Measurements from ENCODE around the gene SH3GL1.

SH3GL1 gene

GRCh38 chr19:4428326-4428975 is 28.1 kb upstream of the SH3GL1 start:
- in situ Hi-C loops (cut with HindIII; ENCODE audit: low pct_unique_long_range_greater_than_20kb, low sequenced_read_pairs) = no loop called here
- DNase-seq (ENCODE audit: low read depth in 1 of 2, low spot score in 1 of 2) = no peak
- TF ChIP-seq JUND (IDR thresholded peaks at IDR 0.05; ENCODE audit: low read depth) = no peak

- no peak for TF ChIP-seq JUND (IDR thresholded peaks at IDR 0.05; ENCODE audit: low read depth)
- no peak for DNase-seq (ENCODE audit: low read depth in 1 of 2, low spot score in 1 of 2)
- in situ Hi-C loops (cut with HindIII; ENCODE audit: low pct_unique_long_range_greater_than_20kb, low sequenced_read_pairs) = no loop called here
These were observed 25.2 kb upstream of the SH3GL1 start for GRCh38 chr19:4425537-4425936.

- TF ChIP-seq JUND (IDR thresholded peaks at IDR 0.05; ENCODE audit: low read depth) = no peak
- in situ Hi-C loops (cut with HindIII; ENCODE audit: low pct_unique_long_range_greater_than_20kb, low sequenced_read_pairs) = no loop called here
- no peak for DNase-seq (ENCODE audit: low read depth in 1 of 2, low spot score in 1 of 2)
These were observed 23.2 kb upstream of the SH3GL1 start for GRCh38 chr19:4423416-4424126.

GRCh38 chr19:4416268-4416667 is 15.9 kb upstream of the SH3GL1 start:
- no peak for TF ChIP-seq JUND (IDR thresholded peaks at IDR 0.05; ENCODE audit: low read depth)
- in situ Hi-C loops (cut with HindIII; ENCODE audit: low pct_unique_long_range_greater_than_20kb, low sequenced_read_pairs) = no loop called here
- DNase-seq (ENCODE audit: low read depth in 1 of 2, low spot score in 1 of 2) = no peak

GRCh38 chr19:4415352-4415751 is 15.0 kb upstream of the SH3GL1 start:
- DNase-seq (ENCODE audit: low read depth in 1 of 2, low spot score in 1 of 2) = no peak
- in situ Hi-C loops (cut with HindIII; ENCODE audit: low pct_unique_long_range_greater_than_20kb, low sequenced_read_pairs) = no loop called here
- no peak for TF ChIP-seq JUND (IDR thresholded peaks at IDR 0.05; ENCODE audit: low read depth)

- TF ChIP-seq JUND (IDR thresholded peaks at IDR 0.05; ENCODE audit: low read depth) = no peak
- DNase-seq (ENCODE audit: low read depth in 1 of 2, low spot score in 1 of 2) = no peak
- in situ Hi-C loops (cut with HindIII; ENCODE audit: low pct_unique_long_range_greater_than_20kb, low sequenced_read_pairs) = no loop called here
These were observed 14.5 kb upstream of the SH3GL1 start for GRCh38 chr19:4414800-4415321.

GRCh38 chr19:4414144-4414799 is 13.9 kb upstream of the SH3GL1 start:
- in situ Hi-C loops (cut with HindIII; ENCODE audit: low pct_unique_long_range_greater_than_20kb, low sequenced_read_pairs) = no loop called here
- no peak for DNase-seq (ENCODE audit: low read depth in 1 of 2, low spot score in 1 of 2)

GRCh38 chr19:4413588-4413987 is 13.2 kb upstream of the SH3GL1 start:
- DNase-seq (ENCODE audit: low read depth in 1 of 2, low spot score in 1 of 2) = no peak

More at GRCh38 chr19:4414144-4414799, 13.9 kb upstream of the SH3GL1 start:
- no peak for TF ChIP-seq JUND (IDR thresholded peaks at IDR 0.05; ENCODE audit: low read depth)

GRCh38 chr19:4409123-4409933 is 9.0 kb upstream of the SH3GL1 start:
- in situ Hi-C loops (cut with HindIII; ENCODE audit: low pct_unique_long_range_greater_than_20kb, low sequenced_read_pairs) = no loop called here
- no peak for TF ChIP-seq JUND (IDR thresholded peaks at IDR 0.05; ENCODE audit: low read depth)
- no peak for DNase-seq (ENCODE audit: low read depth in 1 of 2, low spot score in 1 of 2)

More at GRCh38 chr19:4413588-4413987, 13.2 kb upstream of the SH3GL1 start:
- in situ Hi-C loops (cut with HindIII; ENCODE audit: low pct_unique_long_range_greater_than_20kb, low sequenced_read_pairs) = no loop called here
- TF ChIP-seq JUND (IDR thresholded peaks at IDR 0.05; ENCODE audit: low read depth) = no peak

- TF ChIP-seq JUND (IDR thresholded peaks at IDR 0.05; ENCODE audit: low read depth) = no peak
- no peak for DNase-seq (ENCODE audit: low read depth in 1 of 2, low spot score in 1 of 2)
- in situ Hi-C loops (cut with HindIII; ENCODE audit: low pct_unique_long_range_greater_than_20kb, low sequenced_read_pairs) = no loop called here
These were observed 6.3 kb upstream of the SH3GL1 start for GRCh38 chr19:4406626-4407025.

GRCh38 chr19:4405977-4406376 is 5.6 kb upstream of the SH3GL1 start:
- in situ Hi-C loops (cut with HindIII; ENCODE audit: low pct_unique_long_range_greater_than_20kb, low sequenced_read_pairs) = no loop called here
- no peak for TF ChIP-seq JUND (IDR thresholded peaks at IDR 0.05; ENCODE audit: low read depth)
- DNase-seq (ENCODE audit: low read depth in 1 of 2, low spot score in 1 of 2) = no peak
